MCF 10A (cell line): Measurements from ENCODE around the gene ZBTB34. TPM values are rescaled to one million over a fixed set of nuclear protein-coding genes. Genes with fewer than 3 reads are reported as not detected.

Source experiments
- BruUV-seq: library from RNA; stranded (reverse); fragments of 400-500 nt; replicated peaks from 2 replicates; lab custom pipeline; 2021; lab: Mats Ljungman, UMichigan
- CTCF ChIA-PET: fragments of 300-600 bp; sonication (Branson Sonifier 250); formaldehyde crosslinking; extraction: SDS; loops from one replicate; lab custom pipeline; 2021; ENCODE audit warnings: antibody characterized with exemption, inconsistent platforms; lab: Yijun Ruan, JAX
- POLR2A ChIA-PET: fragments of 300-600, 350-650 bp; sonication (Branson Sonifier 250); formaldehyde crosslinking; extraction: SDS; loops from one replicate; lab custom pipeline; 2020; ENCODE audit warnings: antibody characterized with exemption, inconsistent platforms; lab: Yijun Ruan, JAX
- DNase-seq: peaks from one replicate; pipeline ENCODE4 v3.0.0-alpha.2; 2018; ENCODE audit not compliant: unreplicated experiment
- H3K27ac Mint-ChIP-seq: one replicate; pipeline ENCODE4 v1.8.0; 2022; ENCODE audit warnings: mild to moderate bottlenecking, low read depth, mixed read lengths; ENCODE audit not compliant: unreplicated experiment
- H3K27me3 Mint-ChIP-seq: one replicate; pipeline ENCODE4 v1.8.0; 2022; ENCODE audit warnings: mixed read lengths; ENCODE audit not compliant: insufficient read depth, unreplicated experiment
- H3K36me3 Mint-ChIP-seq: one replicate; pipeline ENCODE4 v1.8.0; 2022; ENCODE audit warnings: mild to moderate bottlenecking, moderate library complexity, mixed read lengths; ENCODE audit not compliant: insufficient read depth, unreplicated experiment
- H3K4me1 Mint-ChIP-seq: one replicate; pipeline ENCODE4 v1.8.0; 2022; ENCODE audit warnings: mixed read lengths; ENCODE audit not compliant: insufficient read depth, unreplicated experiment
- H3K4me3 Mint-ChIP-seq: one replicate; pipeline ENCODE4 v1.8.0; 2022; ENCODE audit warnings: mild to moderate bottlenecking, moderate library complexity, mixed read lengths; ENCODE audit not compliant: unreplicated experiment
- H3K9me3 Mint-ChIP-seq: one replicate; pipeline ENCODE4 v1.8.0; 2022; ENCODE audit warnings: mixed read lengths; ENCODE audit not compliant: unreplicated experiment
- intact Hi-C: fragments of 100-400 bp; cut with micrococcal nuclease; formaldehyde crosslinking; loops from 2 replicates; pipeline ENCODE4 v1.14.1; 2022
- total RNA-seq: library from RNA; stranded (reverse); gene quantifications from 2 replicates; pipeline ENCODE4 v1.2.3, GENCODE V29; 2022
- TF ChIP-seq, protein P1 (sequence below): fragments of 200-600 bp; IDR thresholded peaks from one replicate; pipeline ENCODE4 v1.8.0; 2022; ENCODE audit warnings: antibody characterized with exemption, mild to moderate bottlenecking; ENCODE audit not compliant: unreplicated experiment

The ZBTB34 gene
- total RNA-seq, 1 experiment from 2014 or later, result 4.6 TPM

DNA sequence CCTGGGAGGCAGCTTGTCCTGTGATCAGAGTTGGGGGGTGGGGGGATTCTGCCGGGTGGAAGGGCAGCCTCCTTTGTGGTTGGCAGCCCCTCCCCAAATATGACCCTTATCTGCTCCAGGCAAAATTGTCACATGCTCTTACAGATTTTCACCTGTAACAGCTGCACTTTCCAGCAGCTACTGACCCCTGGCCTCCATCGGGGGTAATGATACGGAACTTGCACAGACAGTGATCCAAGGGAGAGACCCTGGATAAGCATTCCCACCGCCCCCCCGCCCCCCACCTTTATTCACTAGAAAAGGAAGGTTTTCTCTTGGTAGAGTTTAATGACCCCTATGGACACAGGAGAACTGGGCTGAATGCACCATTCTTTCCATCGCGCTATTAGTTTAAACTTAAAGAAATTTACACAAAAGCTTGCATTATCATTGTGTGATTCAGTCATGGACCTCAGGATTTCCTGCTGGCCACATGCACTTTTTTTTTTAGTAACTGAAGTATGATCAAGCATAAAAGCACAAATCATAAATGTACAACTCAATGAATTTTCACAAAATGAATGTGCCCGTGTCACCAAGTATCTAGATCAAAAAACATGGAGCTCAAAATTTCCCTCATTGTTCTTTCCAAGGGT is 10.7 kb upstream of the ZBTB34 start:
- POLR2A ChIA-PET, result interaction anchor here (1.0 to 1.4 kb wide), 4 partner anchors 10 to 45 kb away, joined by 3 to 4 read pairs (median 3); partner anchors contain the start of gene ZBTB43
- Mint-ChIP-seq H3K27me3 (peaks cover 10% of the 10 kb centered on the region), H3K4me3 (no peak overlapping the region), H3K36me3 (peaks cover 6% of the 10 kb centered on the region), H3K9me3 (no peaks in the 10 kb centered on the region), H3K27ac (no peak overlapping the region), H3K4me1 (peaks cover 5% of the 10 kb centered on the region)
- no peak for DNase-seq
- BruUV-seq, result no TSS peak
- TF ChIP-seq, protein P1, sequence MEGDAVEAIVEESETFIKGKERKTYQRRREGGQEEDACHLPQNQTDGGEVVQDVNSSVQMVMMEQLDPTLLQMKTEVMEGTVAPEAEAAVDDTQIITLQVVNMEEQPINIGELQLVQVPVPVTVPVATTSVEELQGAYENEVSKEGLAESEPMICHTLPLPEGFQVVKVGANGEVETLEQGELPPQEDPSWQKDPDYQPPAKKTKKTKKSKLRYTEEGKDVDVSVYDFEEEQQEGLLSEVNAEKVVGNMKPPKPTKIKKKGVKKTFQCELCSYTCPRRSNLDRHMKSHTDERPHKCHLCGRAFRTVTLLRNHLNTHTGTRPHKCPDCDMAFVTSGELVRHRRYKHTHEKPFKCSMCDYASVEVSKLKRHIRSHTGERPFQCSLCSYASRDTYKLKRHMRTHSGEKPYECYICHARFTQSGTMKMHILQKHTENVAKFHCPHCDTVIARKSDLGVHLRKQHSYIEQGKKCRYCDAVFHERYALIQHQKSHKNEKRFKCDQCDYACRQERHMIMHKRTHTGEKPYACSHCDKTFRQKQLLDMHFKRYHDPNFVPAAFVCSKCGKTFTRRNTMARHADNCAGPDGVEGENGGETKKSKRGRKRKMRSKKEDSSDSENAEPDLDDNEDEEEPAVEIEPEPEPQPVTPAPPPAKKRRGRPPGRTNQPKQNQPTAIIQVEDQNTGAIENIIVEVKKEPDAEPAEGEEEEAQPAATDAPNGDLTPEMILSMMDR, result no peak
- intact Hi-C loops, result no loop called here
- CTCF ChIA-PET, result interaction anchor here (0.9 to 3.7 kb wide), 4 partner anchors 10 to 143 kb away, joined by 3 to 18 read pairs (median 3); partner anchors contain the start of gene ZBTB34

GRCh38 chr9:126851286-126851880 is 9.1 kb upstream of the ZBTB34 start:
- no peaks in the 10 kb centered on the region for H3K9me3 Mint-ChIP-seq
- peaks cover 6% of the 10 kb centered on the region for H3K36me3 Mint-ChIP-seq
- peaks cover 5% of the 10 kb centered on the region for H3K4me1 Mint-ChIP-seq
- BruUV-seq, result no TSS peak
- peaks cover 10% of the 10 kb centered on the region for H3K27me3 Mint-ChIP-seq
- DNase-seq, result no peak
- ChIA-PET POLR2A (interaction anchor here (0.6 to 2.1 kb wide), 2 partner anchors 10 to 28 kb away, joined by 3 to 5 read pairs; partner anchors contain the start of gene ZBTB34), CTCF (interaction anchor here (3.7 kb wide), 1 partner anchor 8 kb away, joined by 18 read pairs; the partner anchor contains the start of gene ZBTB34)
- H3K27ac Mint-ChIP-seq, result no peak overlapping the region
- intact Hi-C loops, result no loop called here
- no peak overlapping the region for H3K4me3 Mint-ChIP-seq
- TF ChIP-seq, protein P1, result no peak

DNA sequence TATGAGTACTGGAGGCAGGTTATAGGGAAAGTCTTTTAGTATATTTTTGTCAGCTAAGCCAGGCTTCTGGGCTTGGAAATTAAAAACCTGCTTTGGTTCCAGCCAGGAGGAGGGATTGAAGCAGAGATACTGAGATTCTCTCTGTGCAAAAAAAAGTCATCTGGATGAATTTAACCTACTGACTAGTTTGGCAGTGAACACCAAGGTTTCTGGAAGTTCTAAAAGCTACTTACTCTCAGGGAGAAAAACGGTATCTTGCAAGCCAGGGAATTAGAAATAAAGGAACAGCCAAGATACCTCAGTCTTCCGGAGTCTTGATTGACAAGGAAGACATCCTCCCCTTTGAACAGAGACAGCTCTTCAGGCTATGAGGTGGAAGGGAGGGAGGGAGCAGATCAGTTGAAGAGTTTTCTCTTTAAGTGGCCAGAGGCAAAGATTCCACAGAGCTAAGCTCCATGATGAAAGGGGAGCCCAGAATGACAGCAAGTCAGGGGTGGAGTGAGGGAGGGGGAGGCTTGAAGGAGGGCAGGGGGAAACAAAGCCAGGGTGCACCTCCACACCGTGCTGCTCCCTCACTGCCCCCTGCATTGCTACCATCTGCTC is 8.3 kb upstream of the ZBTB34 start:
- TF ChIP-seq, protein P1, result no peak
- no peak for DNase-seq
- Mint-ChIP-seq H3K36me3 (peaks cover 6% of the 10 kb centered on the region), H3K27ac (no peak overlapping the region), H3K27me3 (peaks cover 10% of the 10 kb centered on the region), H3K9me3 (no peaks in the 10 kb centered on the region), H3K4me1 (peaks cover 6% of the 10 kb centered on the region), H3K4me3 (no peak overlapping the region)
- POLR2A ChIA-PET, result interaction anchor here (0.6 to 2.1 kb wide), 4 partner anchors 9 to 29 kb away, joined by 3 to 5 read pairs (median 4); partner anchors contain the start of gene ZBTB34
- CTCF ChIA-PET, result no interaction called here
- intact Hi-C loops, result no loop called here
- no TSS peak for BruUV-seq

DNA sequence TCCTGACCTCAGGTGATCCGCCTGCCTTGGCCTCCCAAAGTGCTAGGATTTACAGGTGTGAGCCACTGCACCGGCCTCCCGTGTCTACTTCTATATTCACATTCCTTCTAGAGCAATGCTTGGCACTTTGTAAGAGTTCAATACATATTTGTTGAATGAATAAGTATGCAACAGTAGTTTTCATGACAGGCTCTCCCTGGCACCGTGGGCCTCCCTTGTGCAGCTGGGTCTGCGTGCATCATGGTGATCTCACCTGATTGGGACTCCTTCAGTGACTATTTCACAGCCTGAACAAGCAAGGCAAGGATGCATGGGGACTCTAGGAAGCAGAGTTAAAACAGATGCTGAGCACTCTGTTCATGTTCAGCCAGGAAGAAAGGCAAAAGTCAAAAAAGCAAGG is 6.8 kb upstream of the ZBTB34 start:
- peaks cover 11% of the 10 kb centered on the region for H3K4me1 Mint-ChIP-seq
- peaks cover 6% of the 10 kb centered on the region for H3K36me3 Mint-ChIP-seq
- DNase-seq, result no peak
- H3K4me3 Mint-ChIP-seq, result no peak overlapping the region
- H3K27me3 Mint-ChIP-seq, result peaks cover 10% of the 10 kb centered on the region
- no TSS peak for BruUV-seq
- H3K27ac Mint-ChIP-seq, result no peak overlapping the region
- CTCF ChIA-PET, result no interaction called here
- TF ChIP-seq, protein P1, result no peak
- POLR2A ChIA-PET, result interaction anchor here (1.2 kb wide), 1 partner anchor 10 kb away, joined by 4 read pairs; no protein-coding TSS in a partner anchor
- intact Hi-C loops, result no loop called here
- H3K9me3 Mint-ChIP-seq, result no peaks in the 10 kb centered on the region
